Measurements from ENCODE around the gene CMSS1.

- TF ChIP-seq CTCF (conservative IDR thresholded peaks at IDR 0.05) (no peak), ZFX (IDR thresholded peaks at IDR 0.05) (no peak)
Measured at GRCh38 chr3:100004931-100005330, 187.3 kb downstream of the CMSS1 start.

All from C4-2B (cell line).